Tibial nerve (tissue), 4 donors: ENCODE data around the gene NSD1. TPM values are rescaled to one million over a fixed set of nuclear protein-coding genes. Genes with fewer than 3 reads are reported as not detected.

Experiments used
- DNase-seq, 2 donors: peaks; one replicate each; pipeline ENCODE4 v3.0.0-alpha.2; 2019; ENCODE audit warnings: low spot score in 2 of 2
- H3K27ac ChIP-seq, 4 donors: fragments of 200-600 bp; sonication (generic) in 3 of 4; one replicate each; pipeline ENCODE4 v1.5.1; 2017 to 2019; ENCODE audit warnings: mild to moderate bottlenecking in 1 of 4
- H3K27me3 ChIP-seq, 2 donors: fragments of 200-600 bp; sonication (generic) in 1 of 2; one replicate each; pipeline versions ENCODE4 v1.5.1 to v1.6.0; 2017 to 2019
- H3K36me3 ChIP-seq, 3 donors: fragments of 200-600 bp; sonication (generic); one replicate each; pipeline ENCODE4 v1.5.1; 2018 to 2019
- H3K4me1 ChIP-seq, 4 donors: fragments of 200-600 bp; sonication (generic) in 3 of 4; one replicate each; pipeline ENCODE4 v1.5.1; 2017 to 2019
- H3K4me3 ChIP-seq, 4 donors: fragments of 200-600 bp; sonication (generic) in 3 of 4; one replicate each; pipeline ENCODE4 v1.5.1; 2017 to 2019; ENCODE audit warnings: mild to moderate bottlenecking in 1 of 4, moderate library complexity in 1 of 4
- H3K9me3 ChIP-seq, 4 donors: fragments of 200-600 bp; sonication (generic) in 3 of 4; one replicate each; pipeline ENCODE4 v1.5.1; 2017 to 2019
- CTCF ChIP-seq, 5 experiments: fragments of 200-600 bp in 3 of 5; fragments of 450-650 bp in 2 of 5; sonication (generic) in 3 of 5; IDR thresholded peaks; one replicate each; pipeline ENCODE4 v1.5.1; 2016 to 2019; ENCODE audit warnings: antibody characterized with exemption in 5 of 5, mild to moderate bottlenecking in 3 of 5, moderate library complexity in 2 of 5
- EP300 ChIP-seq, 2 donors: sonication (generic); formaldehyde crosslinking; IDR thresholded peaks; one replicate each; pipeline ENCODE4 v1.6.1; 2017; ENCODE audit warnings: antibody characterized with exemption in 2 of 2, mild to moderate bottlenecking in 1 of 2
- POLR2A ChIP-seq, 2 donors: fragments of 450-650 bp; IDR thresholded peaks; one replicate each; pipeline ENCODE4 v1.6.1; 2017; ENCODE audit warnings: antibody characterized with exemption in 2 of 2, mild to moderate bottlenecking in 2 of 2, moderate library complexity in 2 of 2
- WGBS, 2 donors: methylation state at CpG; one replicate each; pipeline ENCODE4 v1.1.5; 2018; 5-methylcytosine and 5-hydroxymethylcytosine counted together
- total RNA-seq, 4 donors: library from RNA; depleted of rRNA; stranded (reverse); fragments of >200 nt; gene quantifications; one replicate each; pipeline ENCODE4 v1.1.0, GENCODE V29; 2016

The NSD1 gene
- total RNA-seq, 4 donors from 2014 or later, result 36.6 to 51.3 (median 40.7) TPM

GRCh38 chr5:177186645-177187044 lies 53.1 kb downstream of the NSD1 start:
- H3K9me3 ChIP-seq, result no peaks in the 10 kb centered on the region

GRCh38 chr5:177188775-177189174 lies 55.2 kb downstream of the NSD1 start:
- Histone ChIP-seq H3K4me3 (no peak overlapping the region), H3K36me3 (peaks cover 0 to 26% (median 0%) of the 10 kb centered on the region in 3 donors), H3K27me3 (no peaks in the 10 kb centered on the region), H3K9me3 (no peaks in the 10 kb centered on the region), H3K4me1 (peaks cover 0 to 37% (median 0%) of the 10 kb centered on the region in 4 donors), H3K27ac (no peak overlapping the region)
- 70 to 74% methylated on average over 3 of the region's 3 CpGs for WGBS, 2 donors
- TF ChIP-seq CTCF (IDR thresholded peaks at IDR 0.05) (no peak), EP300 (IDR thresholded peaks at IDR 0.05) (no peak), POLR2A (IDR thresholded peaks at IDR 0.05) (no peak)
- no peak for DNase-seq

More at GRCh38 chr5:177186645-177187044, 53.1 kb downstream of the NSD1 start:
- 81 to 91% methylated on average over 6 of the region's 6 CpGs for WGBS, 2 donors
- peaks cover 0 to 42% (median 0%) of the 10 kb centered on the region in 4 donors for H3K4me1 ChIP-seq
- no peak for DNase-seq
- H3K4me3 ChIP-seq, result no peak overlapping the region
- no peaks in the 10 kb centered on the region for H3K27me3 ChIP-seq
- peaks cover 0 to 8% (median 0%) of the 10 kb centered on the region in 3 donors for H3K36me3 ChIP-seq
- no peak overlapping the region for H3K27ac ChIP-seq
- no peak for TF ChIP-seq CTCF (IDR thresholded peaks at IDR 0.05)
- TF ChIP-seq POLR2A (IDR thresholded peaks at IDR 0.05), result no peak
- TF ChIP-seq EP300 (IDR thresholded peaks at IDR 0.05), result no peak

GRCh38 chr5:177189416-177189815 lies 55.8 kb downstream of the NSD1 start:
- no peak overlapping the region for H3K27ac ChIP-seq
- no peak for DNase-seq
- no peaks in the 10 kb centered on the region for H3K27me3 ChIP-seq
- peaks cover 0 to 28% (median 0%) of the 10 kb centered on the region in 3 donors for H3K36me3 ChIP-seq
- no peak overlapping the region for H3K4me3 ChIP-seq
- no peaks in the 10 kb centered on the region for H3K9me3 ChIP-seq
- TF ChIP-seq CTCF (IDR thresholded peaks at IDR 0.05) (no peak), POLR2A (IDR thresholded peaks at IDR 0.05) (no peak), EP300 (IDR thresholded peaks at IDR 0.05) (no peak)
- peaks cover 0 to 32% (median 0%) of the 10 kb centered on the region in 4 donors for H3K4me1 ChIP-seq

DNA sequence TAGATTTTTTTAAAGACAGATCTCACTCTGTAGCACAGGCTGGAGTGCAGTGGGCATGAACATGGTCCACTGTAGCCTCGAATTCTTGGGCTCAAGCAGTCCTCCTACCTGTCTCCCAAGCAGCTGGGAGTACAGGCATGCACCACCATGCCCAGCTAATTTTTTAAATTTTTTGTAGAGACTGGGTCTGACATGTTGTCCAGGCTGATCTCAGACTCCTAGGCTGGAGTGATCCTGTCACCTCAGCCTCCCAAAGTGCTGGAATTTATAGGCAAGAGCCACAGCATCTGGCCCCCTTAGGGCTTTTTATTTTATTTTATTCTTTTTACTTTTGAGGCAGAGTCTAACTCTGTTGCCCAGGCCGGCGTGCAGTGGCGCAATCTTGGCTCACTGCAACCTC lies 56.4 kb downstream of the NSD1 start:
- WGBS, 2 donors, result 95 to 100% methylated on average over 4 of the region's 4 CpGs
- Histone ChIP-seq H3K4me1 (peaks cover 0 to 30% (median 0%) of the 10 kb centered on the region in 4 donors), H3K27ac (no peak overlapping the region), H3K9me3 (no peaks in the 10 kb centered on the region), H3K27me3 (no peaks in the 10 kb centered on the region), H3K4me3 (no peak overlapping the region), H3K36me3 (peaks cover 0 to 28% (median 2%) of the 10 kb centered on the region in 3 donors)
- no peak for TF ChIP-seq CTCF (IDR thresholded peaks at IDR 0.05)
- no peak for TF ChIP-seq EP300 (IDR thresholded peaks at IDR 0.05)
- no peak for DNase-seq

GRCh38 chr5:177194268-177194667 lies 60.7 kb downstream of the NSD1 start:
- H3K27ac ChIP-seq, result no peak overlapping the region
- no peaks in the 10 kb centered on the region for H3K9me3 ChIP-seq
- no peak overlapping the region for H3K4me3 ChIP-seq
- peaks cover 0 to 59% (median 4%) of the 10 kb centered on the region in 3 donors for H3K36me3 ChIP-seq
- no peak for TF ChIP-seq EP300 (IDR thresholded peaks at IDR 0.05)
- TF ChIP-seq CTCF (IDR thresholded peaks at IDR 0.05), result no peak
- no peak for TF ChIP-seq POLR2A (IDR thresholded peaks at IDR 0.05)
- no peak for DNase-seq
- H3K4me1 ChIP-seq, result peaks cover 0 to 3% (median 0%) of the 10 kb centered on the region in 4 donors
- H3K27me3 ChIP-seq, result no peaks in the 10 kb centered on the region
- WGBS, 2 donors, result 40 to 47% methylated on average over 3 of the region's 3 CpGs
